GM19035 (cell line): ENCODE measurements around the gene FH.
A peak's percentile ranks its signal among the peaks of the same experiment; 100 is the strongest.

Source experiments
- ATAC-seq: cut with Tn5 transposase; IDR thresholded peaks from one replicate; pipeline ENCODE4 v1.9.1; 2021; ENCODE audit not compliant: unreplicated experiment

The FH gene

DNA sequence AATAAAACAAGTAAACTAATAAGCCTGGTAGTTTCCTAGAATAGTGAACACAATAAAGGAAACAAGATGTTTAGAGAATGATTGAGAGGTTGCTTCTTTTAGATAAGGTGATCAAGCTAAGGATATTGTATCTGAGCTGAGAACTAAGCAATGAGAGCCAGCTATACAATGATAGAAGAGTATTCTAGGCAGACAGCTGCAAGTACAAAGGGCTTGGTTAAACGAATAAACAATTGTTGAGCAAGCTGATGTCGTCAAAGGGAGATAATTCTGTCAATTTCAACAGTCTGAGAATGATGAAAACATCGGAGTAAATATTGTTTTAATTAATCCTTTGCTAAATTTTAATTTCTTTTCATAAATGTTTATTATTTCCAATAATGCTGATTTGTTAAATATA, 5.5 kb upstream of the FH start:
- no peak for ATAC-seq

DNA sequence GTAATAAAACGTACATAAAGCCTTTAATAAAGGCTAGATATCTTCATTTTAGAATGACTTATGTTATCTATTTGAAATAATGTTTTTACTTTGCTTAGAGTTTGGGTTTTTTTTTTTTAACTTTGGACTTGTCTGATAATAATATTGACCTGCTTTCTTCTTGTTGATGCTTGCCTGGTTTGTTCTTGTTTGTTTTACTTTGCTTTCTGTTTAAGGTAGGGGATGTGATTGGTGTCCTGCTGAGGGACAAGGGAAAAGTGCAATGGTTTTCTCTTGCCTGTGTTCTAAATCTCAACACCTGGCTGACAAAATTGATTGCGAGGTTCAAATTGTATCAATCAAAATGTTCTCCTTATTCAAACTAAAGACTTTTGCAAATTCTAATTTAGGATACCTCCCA, 2.2 kb upstream of the FH start:
- ATAC-seq, result no peak

DNA sequence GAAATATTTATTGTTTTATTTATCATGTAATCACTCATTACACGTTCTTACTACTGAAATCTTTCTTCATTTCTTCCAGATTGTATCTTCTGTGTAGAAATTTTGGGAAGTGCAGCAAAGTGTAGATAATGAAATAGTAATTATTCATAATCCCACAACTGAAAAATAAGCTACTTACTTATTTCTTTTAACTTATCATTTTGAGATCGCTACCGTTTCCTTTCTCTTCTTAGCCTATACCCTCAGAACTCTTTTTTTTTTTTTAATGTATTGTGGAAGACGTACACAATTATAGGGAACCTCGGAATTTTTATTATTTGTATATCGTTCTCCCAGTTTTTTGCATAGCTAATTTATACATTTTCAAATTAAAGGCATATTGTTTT, 518 bp upstream of the FH start:
- no peak for ATAC-seq

DNA sequence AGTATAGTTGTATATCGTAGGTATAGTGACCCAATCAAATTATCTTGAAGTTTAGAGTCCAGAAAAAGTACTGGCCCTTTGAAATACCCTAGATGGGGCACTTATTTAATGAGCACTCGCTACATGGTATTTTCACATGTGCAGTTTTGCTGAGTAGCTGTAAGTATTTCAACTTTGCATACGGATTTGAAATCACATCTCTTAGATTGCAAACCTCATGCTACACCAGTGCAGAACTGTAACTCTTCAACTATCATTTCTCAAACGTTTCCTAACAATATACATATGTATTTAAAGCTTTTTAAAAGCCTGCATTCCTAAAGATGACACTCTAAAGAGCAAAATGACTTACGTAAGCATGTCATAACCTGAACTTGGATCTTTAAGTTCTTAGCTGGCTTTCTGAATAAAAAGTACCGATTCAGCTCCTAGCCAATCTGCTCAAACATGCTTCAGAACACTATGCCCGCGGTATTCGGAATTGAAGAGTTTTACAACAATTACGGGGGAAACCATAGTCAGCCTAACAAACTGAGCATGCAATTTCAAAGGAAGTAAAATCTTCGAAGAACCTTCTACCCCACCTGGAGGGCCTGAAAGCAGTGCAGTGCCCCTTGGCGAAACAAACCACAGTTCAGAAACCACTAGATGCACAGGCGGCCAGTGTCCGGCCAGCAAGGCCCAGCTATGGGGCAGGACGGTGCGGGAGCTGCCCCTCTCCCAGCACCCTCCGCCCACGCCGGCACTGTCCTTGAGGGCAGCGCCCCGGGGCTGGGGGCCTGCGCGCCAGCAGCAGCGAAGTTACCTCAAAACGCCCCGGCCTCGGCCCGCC, 863 bp downstream of the FH start:
- peak; percentile 32 for ATAC-seq

DNA sequence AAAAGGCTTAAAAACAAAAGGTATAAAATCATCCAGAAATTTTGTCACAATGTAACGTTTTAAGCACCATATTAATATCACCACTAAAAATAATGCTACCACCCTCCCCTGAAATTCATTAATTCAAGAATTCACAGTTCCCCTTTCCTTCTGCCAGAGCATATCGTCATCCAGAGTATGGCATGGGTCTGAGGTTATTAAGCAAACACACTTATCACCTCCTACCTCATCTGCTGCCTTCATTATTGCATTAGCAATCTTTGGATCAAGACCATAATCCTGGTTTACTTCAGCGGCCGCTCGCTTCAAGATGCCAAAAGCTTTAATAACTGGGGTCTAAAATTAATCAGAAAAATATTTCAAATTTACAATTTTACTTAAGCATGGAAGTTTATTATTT, 6.2 kb downstream of the FH start:
- ATAC-seq, result no peak

DNA sequence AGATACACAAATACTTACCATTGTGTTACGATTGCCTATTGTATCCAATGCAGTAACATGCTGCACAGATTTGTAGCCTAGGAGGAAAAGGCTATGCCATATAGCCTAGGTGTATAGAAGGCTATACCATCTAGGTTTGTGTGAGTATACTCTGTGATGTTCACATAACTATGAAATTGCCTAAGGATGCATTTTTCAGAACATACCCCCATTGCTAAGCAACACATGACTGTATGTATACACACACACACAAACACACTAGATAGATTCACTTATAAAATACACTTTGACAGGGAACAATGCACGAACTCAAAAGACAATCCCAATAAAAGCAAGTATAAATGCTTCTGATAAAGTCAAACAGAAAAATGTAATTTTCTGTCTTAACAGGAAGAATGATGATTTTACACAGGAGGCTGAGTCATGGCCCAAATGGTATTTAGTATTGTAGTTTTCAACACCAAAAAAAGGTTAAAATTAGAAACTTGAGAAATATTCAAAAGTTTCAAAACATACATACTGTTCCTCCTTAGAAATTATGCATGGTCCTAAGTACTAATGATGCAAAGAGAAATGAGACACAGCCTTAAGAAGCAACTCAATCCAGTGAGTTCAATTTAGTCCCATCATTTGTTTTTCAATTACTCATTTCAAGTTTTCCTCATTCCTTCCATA, 12.2 kb downstream of the FH start:
- no peak for ATAC-seq

DNA sequence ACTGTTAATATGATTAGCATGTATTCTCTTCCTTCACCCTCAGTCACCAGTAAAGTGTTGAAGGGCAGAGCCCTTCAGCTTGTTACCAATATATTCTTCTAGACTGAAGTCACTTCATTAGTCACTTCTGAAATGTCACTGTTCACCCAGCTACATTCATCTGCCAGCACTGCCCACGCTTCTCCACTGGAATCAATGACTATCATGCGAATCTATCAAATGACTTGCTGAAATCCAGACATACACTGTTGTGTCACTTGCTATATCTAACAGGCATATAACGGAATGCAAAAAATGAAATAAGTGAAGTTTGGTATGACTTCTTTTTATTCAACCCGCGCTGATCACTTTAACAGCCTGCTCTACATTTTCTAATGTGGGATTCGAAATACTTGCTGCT, 16.1 kb downstream of the FH start:
- no peak for ATAC-seq

DNA sequence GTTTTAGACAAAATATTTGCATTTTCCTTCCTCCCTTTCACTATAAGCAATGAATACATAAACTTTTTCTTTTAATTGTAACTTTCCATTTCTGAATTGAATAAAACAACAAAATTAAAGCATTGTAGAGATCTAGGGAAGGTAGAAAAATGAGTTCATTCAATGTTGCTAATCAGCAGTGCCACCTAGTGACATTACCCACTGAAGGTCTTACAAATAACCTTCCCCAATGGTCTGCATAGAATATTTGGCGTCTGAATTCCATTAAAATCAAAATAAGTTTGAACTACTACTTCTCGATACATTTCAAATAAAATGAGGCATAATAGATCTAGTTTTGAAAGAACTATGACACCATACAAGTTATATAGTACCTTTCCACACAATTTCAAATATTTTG, 19.6 kb downstream of the FH start:
- ATAC-seq, result no peak

DNA sequence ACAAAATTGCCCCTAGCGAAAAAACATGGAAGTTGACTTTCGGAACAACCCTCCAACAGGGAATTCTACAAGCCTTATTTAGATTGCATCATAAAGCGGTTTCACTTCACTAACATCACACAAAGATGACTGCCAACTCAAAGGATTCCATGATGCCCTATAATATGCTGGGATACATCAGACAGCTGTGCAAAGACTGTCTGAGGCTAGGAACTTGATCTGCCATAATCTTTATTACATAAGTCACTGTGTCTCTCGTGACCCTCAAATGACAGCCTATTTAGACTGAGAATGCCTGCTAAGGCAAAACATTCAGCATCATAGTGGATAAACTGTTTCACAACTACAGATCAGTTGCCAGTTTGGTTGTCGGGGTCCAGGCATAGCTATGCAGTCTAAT, 23.8 kb downstream of the FH start:
- no peak for ATAC-seq

DNA sequence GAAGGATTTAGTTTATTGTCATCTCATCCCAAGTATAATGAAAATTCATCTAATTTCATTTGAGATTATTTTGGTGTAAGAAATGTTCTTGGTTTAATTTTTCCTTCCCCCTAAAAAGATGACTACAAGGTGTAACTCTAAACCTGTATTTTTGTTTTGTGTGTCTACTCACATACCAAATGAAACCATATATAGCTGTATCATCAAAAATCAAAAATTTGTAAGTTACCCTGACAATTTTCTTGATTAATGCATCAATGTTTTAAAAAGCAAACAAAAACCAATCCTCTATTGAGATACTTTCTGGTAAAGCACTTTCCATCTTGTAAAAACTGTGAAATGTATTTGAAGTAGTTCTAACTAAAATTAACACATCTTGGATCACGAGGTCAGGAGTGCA, 30.8 kb downstream of the FH start:
- no peak for ATAC-seq

DNA sequence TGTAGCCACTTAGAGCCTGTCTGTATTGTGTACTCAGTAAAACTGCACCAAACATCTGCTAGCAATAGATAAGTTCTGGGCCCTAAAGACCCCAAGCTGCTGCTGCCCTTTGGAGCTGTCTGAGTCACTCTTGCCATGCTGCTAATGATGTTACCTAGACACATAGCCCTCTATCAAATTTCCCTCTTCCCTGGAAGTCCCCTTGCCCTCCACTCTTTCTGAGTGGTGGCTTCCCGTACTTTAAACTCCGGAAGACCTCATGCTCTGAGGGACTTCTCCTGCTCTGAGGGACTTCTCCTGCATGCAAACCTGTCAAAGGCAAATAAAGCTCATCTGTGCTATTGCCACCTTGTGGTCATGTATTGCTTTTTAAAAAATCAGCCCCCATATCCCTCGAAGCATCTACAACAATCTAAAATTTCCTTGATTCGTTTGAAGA, 34.0 kb downstream of the FH start:
- peak; percentile 70 for ATAC-seq

DNA sequence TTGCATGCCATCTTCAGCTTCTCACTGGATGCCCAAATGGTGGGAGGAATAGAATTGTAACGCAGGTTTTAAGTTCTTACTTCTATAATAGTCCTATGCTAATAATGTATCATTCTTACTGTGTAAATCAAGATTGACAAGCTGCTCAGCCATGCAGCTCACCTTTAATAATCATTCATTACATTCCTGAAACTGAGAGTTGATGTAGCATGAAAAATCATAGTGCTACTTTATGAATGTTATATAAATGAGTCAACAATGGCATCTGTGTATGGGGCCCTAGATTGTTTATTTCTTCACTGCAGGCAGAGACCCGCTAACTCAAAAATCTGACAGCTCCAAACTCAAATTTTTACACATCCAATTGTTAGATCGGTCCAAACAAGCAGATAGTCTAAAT, 34.4 kb downstream of the FH start:
- peak; percentile 47 for ATAC-seq

DNA sequence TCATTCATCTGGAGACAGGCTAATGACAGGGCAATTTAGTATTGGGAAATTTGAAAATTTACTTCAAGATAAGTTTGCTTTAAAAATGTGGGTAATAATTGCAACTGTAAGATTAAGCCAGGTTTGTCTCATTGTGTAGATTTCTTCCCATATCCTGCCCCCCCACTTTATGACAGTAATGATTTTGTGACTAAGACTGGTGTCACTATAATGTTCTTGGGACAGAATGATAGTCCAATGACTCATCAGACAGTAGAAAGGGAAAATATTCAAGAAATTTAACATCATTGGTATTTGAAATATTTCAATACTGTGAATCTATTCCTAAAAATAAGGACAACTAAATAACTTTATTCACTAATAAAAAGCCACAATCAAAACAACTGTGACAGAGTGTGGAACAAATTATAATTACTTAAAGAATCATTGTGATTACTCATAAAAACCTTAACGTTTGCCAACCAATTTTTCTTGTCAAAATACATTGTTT, 36.7 kb downstream of the FH start:
- ATAC-seq, result no peak

DNA sequence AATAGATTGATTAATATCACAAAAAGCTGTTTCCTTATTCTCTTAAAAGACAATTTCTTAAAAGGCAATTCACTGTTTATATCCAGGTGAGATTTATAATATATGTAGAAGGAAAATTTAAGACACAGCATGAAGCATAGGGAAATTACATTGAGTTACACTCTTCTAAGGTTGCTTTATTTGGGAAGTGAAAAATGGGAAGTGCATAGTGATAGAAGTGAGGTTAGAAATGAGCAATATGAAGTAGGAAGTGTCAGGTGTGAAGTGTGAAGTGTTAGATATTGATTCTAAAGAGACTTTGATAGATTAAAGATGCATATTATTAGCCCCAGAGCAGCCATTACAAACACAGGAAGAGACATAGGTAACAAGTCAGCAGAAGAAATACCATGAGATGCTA, 40.3 kb downstream of the FH start:
- ATAC-seq, result no peak

DNA sequence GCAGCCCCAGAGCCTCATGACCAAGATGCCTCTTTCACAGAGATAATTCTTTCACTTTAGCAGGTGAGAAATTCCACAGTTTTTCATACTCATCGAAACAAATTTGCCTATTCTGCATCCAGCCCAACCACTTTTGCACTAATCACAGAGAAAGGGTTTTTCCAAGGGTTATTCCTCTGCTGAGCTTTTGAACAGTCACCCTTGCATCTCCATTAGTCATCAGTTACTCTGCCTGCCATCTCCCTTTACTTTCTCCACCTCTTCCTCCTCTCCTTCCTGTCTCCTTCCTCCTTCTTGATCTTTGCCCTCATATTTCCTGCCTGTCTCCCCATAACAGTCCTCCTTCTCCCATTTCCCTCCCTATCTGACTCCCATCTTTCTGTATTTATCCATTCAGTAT, 43.9 kb downstream of the FH start:
- no peak for ATAC-seq

DNA sequence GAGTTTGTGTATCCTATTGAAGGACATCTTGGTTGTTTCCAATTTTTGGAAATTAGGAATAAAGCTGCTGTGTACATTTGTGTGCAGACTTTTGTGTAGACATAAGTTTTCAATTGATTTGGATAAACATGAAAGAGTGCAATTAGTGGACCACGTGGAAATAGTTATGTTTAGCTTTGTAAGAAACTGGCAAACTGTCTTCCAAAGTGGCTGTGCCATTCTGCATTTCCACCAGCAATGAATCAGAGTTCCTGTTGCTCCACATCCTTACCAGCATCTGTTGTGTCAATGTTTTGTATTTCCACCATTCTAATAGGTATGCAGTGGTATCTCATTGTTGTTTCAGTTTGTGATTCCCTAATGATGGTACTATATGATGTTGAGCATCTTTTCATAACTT, 46.5 kb downstream of the FH start:
- ATAC-seq, result no peak

DNA sequence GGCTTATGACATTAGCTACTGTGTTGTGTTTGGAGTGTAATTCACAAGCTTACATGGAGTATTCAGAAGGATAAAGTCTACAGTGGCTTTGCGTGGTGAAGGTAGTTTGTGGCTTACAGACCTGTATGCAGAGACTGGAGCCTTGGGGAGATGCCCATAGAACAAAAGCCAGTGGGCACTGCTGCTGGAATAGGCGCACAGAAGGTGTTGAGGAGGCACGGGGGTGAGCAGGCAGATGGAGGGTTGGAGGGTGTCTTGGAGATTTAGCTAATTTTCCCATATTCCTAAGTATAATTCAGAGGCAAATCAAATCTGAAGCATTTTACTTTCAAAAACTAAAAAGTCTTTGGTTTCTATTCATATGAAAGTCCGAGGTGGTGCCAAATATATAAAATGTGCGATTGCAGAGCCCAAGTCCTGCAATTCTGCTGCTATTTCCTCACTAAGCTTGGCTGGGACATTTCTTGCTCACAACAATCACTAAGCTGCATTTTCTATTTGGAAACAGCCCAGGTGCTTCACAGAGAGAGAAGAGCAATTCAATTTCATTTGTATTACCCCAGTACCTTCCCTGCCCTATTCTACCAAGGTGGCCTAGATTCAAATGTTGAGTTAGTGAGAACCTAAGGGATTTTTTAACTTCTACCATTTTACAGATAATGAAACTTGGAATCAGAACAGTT, 48.5 kb downstream of the FH start:
- no peak for ATAC-seq

DNA sequence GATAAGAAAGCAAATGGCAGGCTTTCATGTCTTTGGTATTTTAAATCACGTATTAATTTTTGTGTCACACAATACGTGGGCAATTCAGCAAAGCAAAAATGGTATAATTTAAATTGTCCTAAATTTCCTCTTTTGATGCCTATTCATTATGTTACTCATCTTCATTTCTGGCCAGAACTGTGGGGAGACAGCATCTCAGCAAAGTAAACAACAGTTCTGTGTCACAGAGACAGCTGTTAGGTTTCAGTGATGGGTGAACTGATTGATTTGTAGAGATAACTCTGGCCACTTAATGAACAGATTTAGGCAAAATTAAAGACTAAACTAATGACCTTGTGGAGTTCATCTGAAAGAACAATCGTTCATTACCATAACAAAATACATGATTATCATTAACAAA, 49.2 kb downstream of the FH start:
- no peak for ATAC-seq

DNA sequence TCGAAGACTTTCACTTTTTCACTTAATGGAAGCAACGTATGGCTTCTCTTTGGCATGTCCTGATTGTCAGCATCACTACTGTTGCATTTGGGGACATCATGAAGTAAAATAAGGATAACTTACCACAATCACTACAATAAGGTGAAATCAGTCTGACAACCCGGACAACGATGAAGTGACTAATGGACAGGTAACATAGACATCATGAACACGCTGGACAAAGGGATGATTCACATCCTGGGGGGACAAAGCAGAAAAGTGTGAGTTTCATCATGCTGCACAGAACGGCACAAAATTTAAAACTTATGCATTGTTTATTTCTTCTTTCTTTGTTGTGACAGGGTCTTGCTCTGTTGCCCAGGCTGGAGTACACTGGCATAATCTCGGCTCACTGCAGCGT, 53.9 kb downstream of the FH start:
- ATAC-seq, result no peak

DNA sequence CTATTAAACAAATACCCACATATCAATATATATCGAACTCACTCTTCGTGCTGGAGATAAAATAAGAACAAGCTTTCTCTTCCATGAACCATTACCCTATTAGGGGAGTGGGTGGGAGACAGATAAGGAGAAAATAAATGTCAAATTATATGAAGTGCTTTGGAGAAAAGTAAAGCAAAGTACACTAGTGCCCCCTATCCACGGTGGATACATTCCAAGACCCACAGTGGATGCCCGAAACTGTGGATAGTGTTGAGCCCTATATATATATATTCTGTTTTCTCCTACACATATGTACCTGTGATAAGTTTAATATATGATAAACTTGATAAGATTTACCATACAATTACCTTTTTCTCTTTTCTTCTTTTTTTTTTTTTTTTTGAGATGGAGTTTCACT, 54.6 kb downstream of the FH start:
- ATAC-seq, result no peak

DNA sequence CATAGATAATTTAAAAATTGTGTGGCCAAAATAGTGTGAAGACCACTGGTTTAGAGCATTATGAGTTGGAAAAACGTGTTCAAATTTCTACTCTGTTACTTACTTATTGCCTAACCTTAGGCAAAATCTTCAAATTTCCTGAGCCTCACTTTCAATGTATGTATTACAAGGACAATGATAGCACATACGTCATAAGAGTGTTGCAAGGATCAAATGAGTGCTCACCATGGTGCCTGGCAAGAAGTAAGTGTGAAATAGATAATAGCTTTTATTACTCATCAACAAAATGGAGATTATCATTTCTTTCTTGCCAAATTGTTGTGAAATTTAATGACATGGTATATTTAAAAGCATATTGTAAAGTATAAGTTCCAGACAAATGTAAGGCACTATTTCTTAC, 57.2 kb downstream of the FH start:
- ATAC-seq, result no peak
